Jurkat, Clone E6-1 (cell line): ENCODE results near the gene SRR. TPM values are rescaled to one million over a fixed set of nuclear protein-coding genes. Genes with fewer than 3 reads are reported as not detected.
"Not testable (repeated sequence)": the region's sequence is repeated elsewhere in the genome, so short reads cannot be mapped to it uniquely, and the experiment has no call there.

Experiments
- DNase-seq: peaks from one replicate; pipeline ENCODE4 v3.0.0-alpha.2; 2011; ENCODE audit warnings: low read depth, low spot score
- H3K4me3 ChIP-seq: 2 replicates; pipeline ENCODE4 v1.5.1; 2011; ENCODE audit warnings: mild to moderate bottlenecking, low read length, control low read depth, moderate library complexity
- polyA plus RNA-seq: library from polyadenylated mRNA; unstranded; fragments of >200 nt; gene quantifications from one replicate; pipeline ENCODE4 v1.2.1, GENCODE V29; 2012; ENCODE audit warnings: missing spikeins; ENCODE audit not compliant: insufficient read length, insufficient read depth

SRR gene, protein sequence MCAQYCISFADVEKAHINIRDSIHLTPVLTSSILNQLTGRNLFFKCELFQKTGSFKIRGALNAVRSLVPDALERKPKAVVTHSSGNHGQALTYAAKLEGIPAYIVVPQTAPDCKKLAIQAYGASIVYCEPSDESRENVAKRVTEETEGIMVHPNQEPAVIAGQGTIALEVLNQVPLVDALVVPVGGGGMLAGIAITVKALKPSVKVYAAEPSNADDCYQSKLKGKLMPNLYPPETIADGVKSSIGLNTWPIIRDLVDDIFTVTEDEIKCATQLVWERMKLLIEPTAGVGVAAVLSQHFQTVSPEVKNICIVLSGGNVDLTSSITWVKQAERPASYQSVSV
- 21.0 TPM for polyA plus RNA-seq

DNA sequence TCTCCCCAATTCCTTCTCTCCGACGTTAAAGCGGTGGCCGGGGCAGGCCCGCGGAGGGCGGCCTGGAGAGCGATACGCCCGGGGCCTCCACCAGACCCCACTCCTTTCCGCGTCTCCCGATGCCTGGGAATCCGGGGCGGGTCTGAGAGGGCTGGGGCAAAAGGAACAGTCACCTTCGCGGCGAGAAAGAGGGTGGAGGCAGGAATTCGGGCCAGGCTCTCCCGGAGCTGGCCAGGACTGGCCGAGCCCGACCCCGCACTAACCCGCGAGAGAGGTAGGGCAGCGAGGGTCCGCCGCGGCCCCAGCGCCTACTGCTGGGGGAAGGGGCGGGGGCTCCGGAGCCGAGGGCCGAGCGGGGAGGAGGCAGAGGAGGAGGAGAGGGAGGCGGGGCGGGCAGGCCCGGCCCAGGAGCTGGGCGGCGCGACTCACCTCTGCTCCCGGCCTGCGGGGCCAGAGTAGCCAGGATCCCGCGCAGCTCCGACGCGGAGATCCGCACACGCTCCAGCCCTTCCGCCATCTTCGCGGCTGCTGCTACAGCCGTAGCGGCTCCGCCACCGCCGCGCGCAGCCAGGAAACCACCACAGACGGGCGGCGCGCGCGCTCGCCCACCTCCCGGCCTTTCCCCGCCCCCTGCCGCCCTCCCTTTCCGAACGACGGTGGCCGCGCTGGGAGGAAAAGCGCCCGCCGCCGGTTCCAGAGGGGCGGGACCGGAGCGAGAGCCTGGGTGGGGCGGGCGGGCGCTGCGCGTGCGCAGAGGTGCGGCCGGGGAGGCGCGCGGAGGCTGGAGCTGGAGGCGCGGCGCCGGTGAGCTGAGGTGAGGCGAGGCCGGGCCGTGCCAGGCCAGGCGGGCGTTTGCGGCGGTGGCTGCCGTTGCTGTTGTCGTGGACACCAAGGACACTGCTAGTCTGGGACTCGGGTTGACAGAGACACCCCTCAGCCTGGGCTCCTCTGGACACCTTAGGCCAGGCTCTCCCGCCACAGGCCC, at the start of gene SRR, which contains the start of gene SMG6:
SRR (plus strand) TSS at position 747 of the 985 bp plus-strand sequence. CDS start 11,611 bp downstream, outside the sequence.
SMG6 (minus strand) TSS at position 582 of the 985 bp plus-strand sequence; CDS start at position 517, 65 bp downstream.
- peak; percentile 77 for DNase-seq
- H3K4me3 ChIP-seq = peak within 1 kb of the TSS; percentile 86

DNA sequence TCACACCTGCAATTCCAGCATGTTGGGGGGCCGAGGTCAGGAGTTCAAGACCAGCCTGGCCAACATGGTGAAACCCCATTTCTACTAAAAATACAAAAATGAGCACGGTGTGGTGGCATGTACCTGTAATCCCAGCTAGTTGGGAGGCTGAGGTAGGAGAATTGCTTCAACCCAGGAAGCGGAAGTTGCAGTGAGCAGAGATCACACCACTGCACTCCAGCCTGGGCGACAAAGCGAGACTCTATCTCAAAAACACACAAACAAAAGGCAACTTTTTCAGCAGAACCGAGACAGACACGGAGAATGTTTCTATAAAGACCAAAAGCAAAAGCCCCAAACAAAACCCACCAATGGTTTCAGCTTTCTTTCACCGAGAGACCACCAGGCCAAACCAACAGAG, 44.9 kb upstream of the SRR start:
- not testable (repeated sequence) for H3K4me3 ChIP-seq, DNase-seq

DNA sequence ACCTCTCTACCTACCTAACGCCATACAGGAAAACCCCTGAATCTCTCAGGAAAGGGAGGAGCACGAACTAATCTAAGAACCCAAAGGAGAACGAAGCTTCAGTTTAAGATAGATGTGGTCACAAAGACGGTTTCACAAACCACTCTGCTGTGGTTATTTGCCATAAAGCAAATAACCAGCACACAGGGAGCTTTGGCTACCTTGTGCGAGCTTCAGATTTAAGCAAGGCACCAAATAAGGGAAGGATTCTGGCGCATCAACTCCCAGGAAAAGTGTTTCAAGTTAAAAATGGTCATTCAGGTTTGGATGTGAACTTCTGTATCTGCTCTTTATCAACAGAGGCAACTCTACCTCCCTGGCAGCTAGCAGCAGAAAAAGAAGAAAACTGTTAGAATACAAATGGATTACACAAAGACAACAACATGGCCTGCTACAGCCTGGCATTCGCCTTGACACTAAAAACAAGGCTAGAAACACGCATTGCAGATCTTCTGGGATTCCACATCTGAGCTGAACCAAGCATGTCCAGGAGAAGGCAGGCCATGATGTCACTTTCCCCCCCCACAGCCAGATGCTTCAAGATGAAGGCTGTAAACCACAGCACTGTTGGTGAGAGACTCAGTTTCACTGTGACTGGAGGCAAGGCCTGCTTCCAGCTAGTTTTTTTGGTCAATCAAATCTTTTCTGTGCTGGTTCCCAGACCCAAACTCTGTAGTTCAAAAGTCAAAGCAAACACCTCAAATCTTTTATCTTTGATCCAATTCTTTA, 43.8 kb upstream of the SRR start:
- DNase-seq = peak; percentile 89
- peak overlapping the region; percentile 29 for H3K4me3 ChIP-seq

DNA sequence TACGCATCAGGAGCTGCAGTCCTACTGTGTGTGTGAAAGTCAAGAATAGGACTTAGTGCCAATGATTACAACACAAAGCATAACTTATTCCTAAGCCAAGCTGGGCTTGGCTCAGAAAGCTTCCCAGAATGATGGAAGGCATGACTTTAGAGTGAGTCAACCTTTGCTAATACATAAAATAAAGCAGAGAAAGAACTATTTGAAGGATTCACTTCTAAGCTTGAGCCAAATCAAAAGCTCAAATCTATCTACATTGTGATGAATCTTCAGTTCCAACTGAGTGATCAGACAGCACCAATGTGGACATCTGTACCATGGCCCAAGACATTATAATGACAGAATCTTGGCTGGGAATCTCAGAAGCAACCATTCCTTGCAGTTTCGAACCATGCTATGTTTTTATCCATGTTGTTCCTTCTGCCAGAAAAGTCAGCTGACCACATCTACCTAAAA, 41.6 kb upstream of the SRR start:
- H3K4me3 ChIP-seq = no peak overlapping the region
- no peak for DNase-seq

- H3K4me3 ChIP-seq = no peak overlapping the region
- no peak for DNase-seq
Measured at GRCh38 chr17:2263183-2264066, 40.3 kb upstream of the SRR start.

DNA sequence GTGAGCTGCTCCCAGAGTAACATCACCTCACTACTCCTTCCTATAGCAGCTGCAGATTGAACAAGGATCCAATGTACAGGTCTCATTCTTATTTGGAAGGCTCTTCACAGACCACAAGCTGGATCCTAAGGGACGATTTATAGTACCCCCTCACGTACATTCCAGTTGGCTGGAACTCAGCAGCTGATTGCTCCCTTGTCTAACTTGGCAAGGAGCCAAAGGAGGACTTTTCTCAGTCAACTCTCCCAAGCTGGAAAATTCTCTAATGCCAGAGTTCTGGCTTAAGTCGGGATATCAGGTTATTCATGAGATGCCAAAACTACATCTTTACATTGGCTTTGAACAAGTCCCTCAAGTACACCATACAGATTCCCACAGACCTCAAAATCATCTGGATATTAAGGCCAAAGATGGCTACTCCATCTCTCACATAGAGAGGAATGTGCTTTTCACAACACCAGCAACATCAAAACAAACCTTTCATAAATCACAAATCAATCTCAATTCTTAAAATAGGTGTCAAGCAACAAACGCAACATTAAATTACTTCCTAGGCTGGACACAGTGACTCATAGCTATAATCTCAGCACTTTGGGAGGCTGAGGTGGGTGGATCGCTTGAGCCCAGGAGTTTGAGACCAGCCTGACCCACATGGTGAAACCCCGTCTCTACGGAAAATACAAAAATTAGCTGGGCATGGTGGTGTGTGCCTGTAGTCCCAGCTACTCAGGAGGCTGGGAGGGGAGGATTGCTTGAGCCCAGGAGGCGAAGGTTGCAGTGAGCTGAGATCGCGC, 39.5 kb upstream of the SRR start:
- H3K4me3 ChIP-seq = no peak overlapping the region
- DNase-seq = no peak

DNA sequence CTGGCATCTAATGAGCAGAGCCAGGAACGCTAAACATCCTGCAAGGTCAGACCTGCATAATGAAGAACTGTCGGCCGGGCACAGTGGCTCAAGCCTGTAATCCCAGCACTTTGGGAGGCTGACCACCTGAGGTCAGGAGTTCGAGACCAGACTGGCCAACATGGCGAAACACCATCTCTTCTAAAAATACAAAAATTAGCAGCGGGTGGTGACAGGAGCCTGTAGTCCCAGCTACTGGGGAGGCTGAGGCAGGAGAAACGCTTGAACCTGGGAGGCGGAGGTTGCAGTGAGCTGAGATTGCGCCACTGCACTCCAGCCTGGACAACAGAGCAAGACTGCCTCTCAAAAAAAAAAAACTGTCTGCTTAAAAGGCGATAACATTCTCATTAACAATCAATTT, 38.6 kb upstream of the SRR start:
- DNase-seq, H3K4me3 ChIP-seq: not testable (repeated sequence)

DNA sequence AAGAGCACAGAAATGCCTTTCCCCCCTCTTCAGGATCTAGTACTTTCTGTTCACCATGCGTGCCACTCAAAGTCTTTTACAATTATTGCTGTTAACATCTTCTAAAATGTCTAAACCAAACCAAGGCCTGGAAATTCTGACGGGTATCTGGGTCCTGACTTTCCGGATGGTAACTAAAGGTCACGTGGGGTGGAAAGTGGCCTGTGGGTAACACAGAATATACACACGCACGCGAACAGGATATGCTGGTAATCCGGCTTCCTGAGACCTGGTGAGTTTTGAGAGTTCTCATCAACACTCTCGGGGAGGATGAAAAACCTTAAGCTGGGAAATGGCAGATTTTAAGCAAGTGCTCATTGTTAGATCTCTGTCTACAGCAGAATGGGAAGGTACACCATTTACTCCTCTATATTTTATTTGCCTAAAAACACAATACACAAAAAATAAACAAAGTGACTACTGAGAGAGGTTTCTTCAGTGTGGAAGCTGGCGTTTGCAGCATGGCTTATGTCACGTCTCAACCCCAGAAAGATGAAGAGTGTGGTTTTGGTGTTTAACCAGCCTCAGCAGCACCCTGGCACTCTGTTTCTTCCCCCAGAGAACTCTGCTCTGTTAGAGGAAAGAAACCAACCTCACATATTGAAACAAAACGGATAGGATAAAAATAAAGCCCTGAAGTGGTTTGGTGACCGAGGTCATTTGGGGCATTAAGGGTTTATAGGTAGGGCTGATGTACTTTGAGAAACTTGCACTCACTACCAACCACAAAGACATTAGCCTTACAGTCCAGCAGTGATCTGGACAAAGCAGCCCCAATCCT, 37.5 kb upstream of the SRR start:
- H3K4me3 ChIP-seq = peak overlapping the region; percentile 35
- peak; percentile 93 for DNase-seq

GRCh38 chr17:2266865-2267228, 36.9 kb upstream of the SRR start:
- DNase-seq = peak; percentile 35
- H3K4me3 ChIP-seq = peak overlapping the region; percentile 35

DNA sequence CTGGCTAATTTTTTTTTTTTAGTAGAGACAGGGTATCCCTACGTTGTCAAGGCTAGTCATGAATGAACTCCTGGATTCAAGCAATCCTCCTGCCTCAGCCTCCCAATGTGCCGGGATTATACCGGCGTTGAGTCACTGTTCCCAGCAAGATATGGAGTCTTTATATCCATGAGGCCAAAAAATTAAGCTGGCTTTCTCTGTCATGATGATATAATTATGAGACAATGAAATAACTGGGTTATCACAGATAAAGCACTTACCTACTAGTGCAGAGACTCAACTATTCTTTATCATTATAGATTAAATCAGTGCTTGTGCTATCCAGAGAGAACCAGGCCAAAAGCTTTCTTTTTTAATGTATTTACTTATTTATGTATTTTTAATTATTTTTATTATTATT, 36.4 kb upstream of the SRR start:
- H3K4me3 ChIP-seq = no peak overlapping the region
- DNase-seq = no peak

GRCh38 chr17:2271985-2272702, 31.6 kb upstream of the SRR start:
- no peak for DNase-seq
- H3K4me3 ChIP-seq = no peak overlapping the region

DNA sequence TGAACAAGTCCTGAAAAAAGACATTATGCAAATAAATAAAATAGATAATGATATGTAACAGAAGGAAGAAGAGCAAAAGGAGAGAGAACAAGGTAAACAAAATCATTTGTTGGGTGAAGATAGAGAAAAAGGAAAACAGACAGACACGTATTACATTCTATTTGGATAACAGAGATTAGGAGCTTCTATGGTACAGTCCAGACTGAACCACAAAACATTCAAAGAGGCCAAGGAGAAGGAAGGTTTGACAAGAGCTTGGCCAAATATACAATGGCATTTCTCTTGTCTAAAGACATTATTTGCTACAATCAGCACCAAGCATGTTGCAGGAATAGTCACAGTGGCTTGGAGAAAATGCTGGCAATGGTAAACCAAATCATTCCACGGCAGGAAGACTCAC, 29.3 kb upstream of the SRR start:
- H3K4me3 ChIP-seq = no peak overlapping the region
- no peak for DNase-seq

- peak; percentile 86 for DNase-seq
- H3K4me3 ChIP-seq = no peak overlapping the region
Measured at GRCh38 chr17:2275722-2276121, 28.0 kb upstream of the SRR start.

DNA sequence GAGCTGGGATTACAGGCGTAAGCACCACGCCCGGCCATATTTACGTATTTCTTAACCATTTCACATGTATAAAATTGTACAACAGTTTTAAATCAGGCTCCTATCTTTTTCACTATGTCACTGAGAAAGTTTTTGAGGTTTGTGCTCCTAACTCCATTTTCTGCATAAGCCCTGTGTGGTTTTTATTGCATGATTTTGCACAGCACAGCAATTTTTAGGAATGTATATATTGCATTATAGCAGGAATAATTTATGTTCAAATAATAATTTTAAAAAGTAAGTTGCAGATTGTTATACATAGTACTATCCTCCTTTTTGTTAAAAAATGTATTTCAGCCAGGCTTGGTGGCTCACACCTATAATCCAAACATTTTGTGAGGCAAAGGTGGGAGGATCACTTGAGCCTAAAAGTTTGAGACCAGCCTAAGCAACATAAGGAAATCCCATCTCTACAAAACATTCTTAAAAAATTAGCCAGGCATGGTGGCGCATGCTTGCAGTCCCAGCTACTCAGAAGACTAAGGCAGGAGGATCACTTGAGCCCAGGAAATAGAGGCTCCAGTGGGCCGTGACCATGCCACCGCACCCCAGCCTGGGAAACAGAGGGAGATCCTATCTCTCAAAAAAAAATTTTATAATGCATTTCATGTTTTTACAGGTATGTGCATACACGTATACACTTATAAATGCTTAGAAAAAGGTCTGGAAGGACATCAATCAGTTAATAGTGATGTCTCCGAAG, 26.1 kb upstream of the SRR start:
- no peak overlapping the region for H3K4me3 ChIP-seq
- no peak for DNase-seq

- no peak for DNase-seq
- H3K4me3 ChIP-seq = no peak overlapping the region
Measured at GRCh38 chr17:2279707-2280106, 24.0 kb upstream of the SRR start.
